A673 (cell line): ENCODE data around the gene CUL7. TPM values are rescaled to one million over a fixed set of nuclear protein-coding genes. Genes with fewer than 3 reads are reported as not detected.

Experiments used
- Bru-seq: library from RNA; stranded (reverse); fragments of 400-500 nt; gene quantifications from one replicate; lab custom pipeline; 2021; lab: Mats Ljungman, UMichigan
- BruChase-seq, 2 experiments: library from RNA; stranded (reverse); fragments of 400-500 nt; gene quantifications; one replicate each; lab custom pipeline; 2021; lab: Mats Ljungman, UMichigan
- BruUV-seq: library from RNA; stranded (reverse); fragments of 400-500 nt; replicated peaks from 2 replicates; lab custom pipeline; 2021; lab: Mats Ljungman, UMichigan
- CTCF ChIA-PET: fragments of 300-600 bp; sonication (Branson Sonifier 250); formaldehyde crosslinking; loops from one replicate; lab custom pipeline; 2022; ENCODE audit warnings: antibody characterized with exemption; lab: Charles Lee
- POLR2A ChIA-PET: fragments of 300-600 bp; sonication (Branson Sonifier 250); formaldehyde crosslinking; loops from one replicate; lab custom pipeline; 2022; ENCODE audit warnings: antibody characterized with exemption; ENCODE audit not compliant: low non-redundant PET; lab: Charles Lee
- DNase-seq: peaks from one replicate; pipeline ENCODE4 v3.0.0-alpha.2; 2015; ENCODE audit warnings: low spot score
- H3K27ac ChIP-seq: fragments of 200-600 bp; sonication (generic); 2 replicates; pipeline ENCODE4 v1.5.1; 2016; ENCODE audit warnings: mixed run types, low read depth, mild to moderate bottlenecking, mixed read lengths, antibody characterized with exemption, low read length; ENCODE audit not compliant: poor library complexity, severe bottlenecking
- H3K27me3 ChIP-seq: fragments of 200-600 bp; sonication (generic); replicated peaks from 2 replicates; pipeline ENCODE4 v1.6.1; 2017; ENCODE audit warnings: mixed run types, low read depth, mild to moderate bottlenecking, mixed read lengths, antibody characterized with exemption, low read length; ENCODE audit not compliant: insufficient read depth, poor library complexity
- H3K36me3 ChIP-seq: fragments of 200-600 bp; sonication (generic); 2 replicates; pipeline ENCODE4 v1.6.1; 2016; ENCODE audit warnings: mixed run types, mild to moderate bottlenecking, mixed read lengths, antibody characterized with exemption, low read length; ENCODE audit not compliant: insufficient read depth, poor library complexity, severe bottlenecking
- H3K4me1 ChIP-seq: fragments of 200-600 bp; sonication (generic); 2 replicates; pipeline ENCODE4 v1.6.1; 2017; ENCODE audit warnings: mixed run types, mild to moderate bottlenecking, mixed read lengths, antibody characterized with exemption, low read length; ENCODE audit not compliant: insufficient read depth, poor library complexity, severe bottlenecking
- H3K4me3 ChIP-seq: fragments of 200-600 bp; sonication (generic); 2 replicates; pipeline ENCODE4 v1.5.1; 2016; ENCODE audit warnings: low read depth, mixed run types, mild to moderate bottlenecking, mixed read lengths, low read length; ENCODE audit not compliant: poor library complexity, severe bottlenecking
- H3K9me3 ChIP-seq: fragments of 200-600 bp; sonication (generic); 2 replicates; pipeline ENCODE4 v1.6.1; 2016; ENCODE audit warnings: mixed run types, low read depth, mild to moderate bottlenecking, mixed read lengths, antibody characterized with exemption, low read length; ENCODE audit not compliant: poor library complexity, severe bottlenecking
- EZH2 ChIP-seq: fragments of 200-600 bp; sonication (generic); IDR thresholded peaks from 2 replicates; pipeline ENCODE4 v1.6.1; 2017; ENCODE audit warnings: borderline replicate concordance, low read depth, mild to moderate bottlenecking, mixed read lengths, antibody characterized with exemption, low read length; ENCODE audit not compliant: poor library complexity, severe bottlenecking
- intact Hi-C: fragments of 100-400 bp; cut with micrococcal nuclease; formaldehyde crosslinking; loops from one replicate; pipeline ENCODE4 v1.10.0; 2022; ENCODE audit not compliant: unreplicated experiment
- long read RNA-seq: library from polyadenylated mRNA; stranded (forward); transcript quantifications from one replicate; pipeline ENCODE4 v2.0.0, GENCODE V29; 2022
- total RNA-seq: library from RNA; stranded (reverse); gene quantifications from 2 replicates; pipeline ENCODE4 v1.2.3, GENCODE V29; 2021
- TF ChIP-seq, protein P1 (sequence below): fragments of 300-800, 200-600 bp; sonication (generic); conservative IDR thresholded peaks from 2 replicates; pipeline ENCODE4 v1.5.1; 2017; ENCODE audit warnings: low read depth, mild to moderate bottlenecking, antibody characterized with exemption, low read length, moderate library complexity, mixed read lengths

The CUL7 gene
- total RNA-seq, result 29.4 and 30.7 TPM in 2 replicates
- percentile 61 among the genes with signal in this experiment for Bru-seq, nascent RNA
- BruChase-seq, experiment 1, labeled RNA remaining after a 2-hour chase, result percentile 73 among the genes with signal in this experiment
- BruChase-seq, experiment 2, labeled RNA remaining after a 6-hour chase, result percentile 83 among the genes with signal in this experiment
- long read RNA-seq, full-length matches to known transcripts, result 7 of 37 reads
- long read RNA-seq, partial matches to known transcripts, result 15 of 37 reads
- long read RNA-seq, other reads (novel, unspliced or antisense), result 15 of 37 reads

DNA sequence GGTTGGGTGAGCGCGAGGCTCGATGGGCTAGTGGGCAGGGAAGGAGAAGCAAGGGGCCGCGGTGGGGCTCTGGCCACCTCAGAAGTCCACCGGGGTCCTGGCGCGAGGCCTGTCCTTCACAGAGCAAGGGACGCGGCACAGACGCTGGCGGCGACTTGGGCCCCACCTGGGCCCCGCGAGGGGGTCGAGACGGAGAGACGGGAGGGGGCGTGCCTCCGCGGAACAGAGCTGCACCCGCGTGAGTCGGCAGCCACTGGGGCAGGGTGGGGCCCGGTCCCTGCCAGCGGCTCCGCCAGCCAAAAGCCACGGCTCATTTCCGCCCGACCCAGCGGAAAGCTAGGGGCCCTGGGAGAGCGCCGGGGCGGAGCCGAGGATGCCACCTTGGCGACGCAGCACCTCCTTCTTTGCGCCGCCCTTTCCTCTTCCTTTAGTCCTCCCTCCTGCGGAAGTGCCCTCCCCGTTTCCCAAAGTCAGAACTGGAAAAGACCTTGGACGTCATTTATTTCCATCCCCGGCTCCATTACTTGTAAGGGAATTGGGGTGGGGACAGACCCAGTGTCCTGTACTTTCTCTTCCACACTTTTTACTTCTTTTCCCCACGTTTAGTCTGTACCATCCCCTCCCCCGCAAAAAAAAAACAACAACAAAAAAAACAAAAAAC, at the start of gene CUL7:
Gene CUL7, minus strand, starts transcription at position 307 of the 661 bp plus-strand sequence. CDS start 1,063 bp downstream, outside the sequence.
- Histone ChIP-seq H3K27ac (peak within 1 kb of the TSS; percentile 93), H3K27me3 (no peaks in the 10 kb centered on the region), H3K4me3 (peak within 1 kb of the TSS; percentile 83), H3K9me3 (no peaks in the 10 kb centered on the region), H3K4me1 (peaks cover 29% of the 10 kb centered on the region), H3K36me3 (peaks cover 32% of the 10 kb centered on the region)
- DNase-seq, result peak; percentile 98
- intact Hi-C loops, result no loop called here
- ChIA-PET CTCF (no interaction called here), POLR2A (no interaction called here)
- no TSS peak for BruUV-seq
- TF ChIP-seq EZH2, result no peak
- TF ChIP-seq, protein P1, sequence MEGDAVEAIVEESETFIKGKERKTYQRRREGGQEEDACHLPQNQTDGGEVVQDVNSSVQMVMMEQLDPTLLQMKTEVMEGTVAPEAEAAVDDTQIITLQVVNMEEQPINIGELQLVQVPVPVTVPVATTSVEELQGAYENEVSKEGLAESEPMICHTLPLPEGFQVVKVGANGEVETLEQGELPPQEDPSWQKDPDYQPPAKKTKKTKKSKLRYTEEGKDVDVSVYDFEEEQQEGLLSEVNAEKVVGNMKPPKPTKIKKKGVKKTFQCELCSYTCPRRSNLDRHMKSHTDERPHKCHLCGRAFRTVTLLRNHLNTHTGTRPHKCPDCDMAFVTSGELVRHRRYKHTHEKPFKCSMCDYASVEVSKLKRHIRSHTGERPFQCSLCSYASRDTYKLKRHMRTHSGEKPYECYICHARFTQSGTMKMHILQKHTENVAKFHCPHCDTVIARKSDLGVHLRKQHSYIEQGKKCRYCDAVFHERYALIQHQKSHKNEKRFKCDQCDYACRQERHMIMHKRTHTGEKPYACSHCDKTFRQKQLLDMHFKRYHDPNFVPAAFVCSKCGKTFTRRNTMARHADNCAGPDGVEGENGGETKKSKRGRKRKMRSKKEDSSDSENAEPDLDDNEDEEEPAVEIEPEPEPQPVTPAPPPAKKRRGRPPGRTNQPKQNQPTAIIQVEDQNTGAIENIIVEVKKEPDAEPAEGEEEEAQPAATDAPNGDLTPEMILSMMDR, result no peak

DNA sequence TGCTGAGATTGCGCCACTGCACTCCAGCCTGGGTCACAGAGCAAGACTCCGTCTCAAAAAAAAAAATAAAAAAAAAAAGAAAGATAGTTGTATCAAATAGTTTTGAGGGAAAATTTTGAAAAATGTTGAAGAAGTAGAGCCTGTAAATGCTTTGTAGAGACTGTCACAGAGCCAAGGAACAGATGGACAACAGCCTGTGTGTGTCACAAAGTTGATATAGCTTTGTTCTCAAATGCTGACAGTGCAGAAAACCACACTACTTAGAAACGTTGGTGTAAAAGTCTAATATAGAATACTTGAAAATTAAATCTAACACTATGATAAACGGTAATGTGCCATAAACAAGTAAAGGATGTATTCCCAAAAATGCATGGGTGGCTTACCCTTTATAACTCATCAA, 47.8 kb upstream of the CUL7 start:
- Histone ChIP-seq H3K9me3 (no peaks in the 10 kb centered on the region), H3K4me3 (no peak overlapping the region), H3K4me1 (peaks cover 3% of the 10 kb centered on the region), H3K27ac (no peak overlapping the region), H3K36me3 (no peaks in the 10 kb centered on the region), H3K27me3 (no peaks in the 10 kb centered on the region)
- intact Hi-C loops, result no loop called here
- TF ChIP-seq EZH2, result no peak
- TF ChIP-seq, protein P1, result no peak
- CTCF ChIA-PET, result no interaction called here
- DNase-seq, result no peak
- POLR2A ChIA-PET, result no interaction called here
- BruUV-seq, result no TSS peak

DNA sequence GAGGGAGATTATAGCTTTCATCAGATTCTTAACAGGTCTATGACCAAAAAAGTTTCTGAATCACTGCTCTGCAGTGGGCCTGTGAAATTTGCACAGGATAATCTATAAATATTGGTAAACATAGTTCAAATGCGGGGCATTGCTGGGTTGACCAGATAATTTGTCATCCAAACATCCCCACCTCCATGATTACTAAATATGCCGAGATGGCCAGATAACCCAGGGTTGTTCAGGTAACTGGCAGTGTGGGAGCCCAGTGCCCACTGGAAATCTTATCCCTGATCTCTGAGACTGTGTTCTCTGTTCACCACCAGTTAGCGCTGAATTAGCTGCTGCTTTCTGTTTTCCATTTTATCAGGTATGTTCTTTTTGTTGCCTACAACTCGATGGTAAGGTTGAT, 43.9 kb upstream of the CUL7 start:
- TF ChIP-seq EZH2, result no peak
- peak overlapping the region; percentile 58 for H3K27ac ChIP-seq
- no peak for DNase-seq
- H3K4me1 ChIP-seq, result peaks cover 9% of the 10 kb centered on the region
- CTCF ChIA-PET, result no interaction called here
- BruUV-seq, result no TSS peak
- intact Hi-C loops, result no loop called here
- no peaks in the 10 kb centered on the region for H3K9me3 ChIP-seq
- no peaks in the 10 kb centered on the region for H3K36me3 ChIP-seq
- no peak overlapping the region for H3K4me3 ChIP-seq
- no peaks in the 10 kb centered on the region for H3K27me3 ChIP-seq
- POLR2A ChIA-PET, result no interaction called here
